Measurements from ENCODE around the gene WNK4.
A peak's percentile ranks its signal among the peaks of the same experiment; 100 is the strongest.
"Not testable (repeated sequence)": the region's sequence is repeated elsewhere in the genome, so short reads cannot be mapped to it uniquely, and the experiment has no call there.

Gene WNK4

DNA sequence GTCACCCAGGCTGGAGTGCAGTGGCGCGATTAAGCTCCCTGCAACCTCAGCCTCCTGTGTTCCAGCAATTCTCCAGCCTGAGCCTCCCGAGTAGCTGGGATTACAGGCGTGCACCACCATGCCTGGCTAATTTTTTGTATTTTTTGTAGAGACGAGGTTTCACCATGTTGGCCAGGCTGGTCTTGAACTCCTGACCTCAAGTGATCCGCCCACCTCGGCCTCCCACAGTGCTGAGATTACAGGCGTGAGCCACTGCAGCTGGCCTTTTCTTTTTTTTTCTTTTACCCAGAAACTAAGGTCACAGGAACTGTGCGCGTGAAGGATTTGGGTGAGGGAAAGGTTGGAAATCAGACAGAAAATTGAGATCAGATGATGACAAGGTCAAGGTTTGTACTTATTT is 10.4 kb upstream of the WNK4 start:
- not testable (repeated sequence) for DNase-seq

GRCh38 chr17:42772945-42773289 is 7.5 kb upstream of the WNK4 start:
- no peak for DNase-seq

DNA sequence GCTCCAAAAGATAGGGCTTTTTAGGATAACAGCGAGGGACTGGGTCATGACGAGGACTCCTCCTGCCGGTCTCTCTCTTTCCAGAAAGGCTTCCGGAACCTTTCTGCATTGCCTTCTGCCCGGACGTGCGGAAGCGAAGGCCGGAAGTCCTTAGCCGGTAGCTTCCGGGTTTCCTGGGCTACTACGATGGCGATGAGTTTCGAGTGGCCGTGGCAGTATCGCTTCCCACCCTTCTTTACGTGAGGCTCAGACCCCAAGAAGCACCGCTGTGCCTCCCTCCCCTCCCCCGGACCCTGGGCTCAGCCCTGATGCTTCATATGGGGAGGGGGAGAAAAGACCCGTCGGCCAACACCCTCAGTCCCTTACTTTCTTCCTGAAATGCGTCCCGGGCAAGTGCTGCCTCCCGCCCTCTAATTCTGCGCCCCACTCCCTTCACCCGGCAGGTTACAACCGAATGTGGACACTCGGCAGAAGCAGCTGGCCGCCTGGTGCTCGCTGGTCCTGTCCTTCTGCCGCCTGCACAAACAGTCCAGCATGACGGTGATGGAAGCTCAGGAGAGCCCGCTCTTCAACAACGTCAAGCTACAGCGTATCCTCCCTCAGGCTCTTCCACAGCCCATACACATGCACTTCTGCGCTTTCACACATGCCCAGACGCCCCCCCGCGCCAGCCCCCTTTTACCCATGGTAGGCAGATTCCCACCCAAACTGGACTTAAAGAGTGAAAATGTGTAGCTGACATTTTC is 6.9 kb upstream of the WNK4 start, which contains the start of gene VPS25:
Gene VPS25, plus strand, starts transcription at position 160 of the 746 bp plus-strand sequence. Its CDS starts 27 bp downstream, at position 187.
- DNase-seq: peak in 55 of 56 donors; percentile 18 to 86 (median 69)

- no peak for DNase-seq
Measured at GRCh38 chr17:42774066-42774745, 6.2 kb upstream of the WNK4 start.

DNA sequence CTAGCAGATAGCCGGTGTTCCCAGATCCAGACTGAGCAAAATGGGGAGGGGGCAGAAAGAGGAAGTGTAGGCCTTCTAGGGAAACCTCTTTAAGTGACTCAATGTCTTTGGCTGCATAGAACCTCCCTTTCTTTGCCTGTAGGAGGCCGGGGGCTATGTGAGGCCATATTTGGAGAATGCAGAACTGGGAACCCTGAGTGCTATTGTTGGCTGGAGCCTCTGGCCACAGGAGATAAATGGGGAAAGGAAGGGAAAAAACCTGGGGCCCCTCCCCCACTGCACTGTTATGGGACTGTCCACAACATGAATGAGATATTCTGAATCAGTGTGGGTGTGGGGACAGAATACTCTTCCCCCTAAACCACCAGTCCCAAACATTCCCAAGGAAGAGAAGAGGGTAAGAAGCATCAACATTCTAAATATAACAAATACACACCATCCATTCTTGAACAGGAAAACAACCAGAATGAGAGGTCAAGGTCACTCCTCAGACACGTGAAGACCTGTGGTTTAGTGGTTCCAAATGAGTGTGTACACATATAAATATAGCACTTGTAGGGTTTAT is 4.8 kb upstream of the WNK4 start:
- DNase-seq: no peak

DNA sequence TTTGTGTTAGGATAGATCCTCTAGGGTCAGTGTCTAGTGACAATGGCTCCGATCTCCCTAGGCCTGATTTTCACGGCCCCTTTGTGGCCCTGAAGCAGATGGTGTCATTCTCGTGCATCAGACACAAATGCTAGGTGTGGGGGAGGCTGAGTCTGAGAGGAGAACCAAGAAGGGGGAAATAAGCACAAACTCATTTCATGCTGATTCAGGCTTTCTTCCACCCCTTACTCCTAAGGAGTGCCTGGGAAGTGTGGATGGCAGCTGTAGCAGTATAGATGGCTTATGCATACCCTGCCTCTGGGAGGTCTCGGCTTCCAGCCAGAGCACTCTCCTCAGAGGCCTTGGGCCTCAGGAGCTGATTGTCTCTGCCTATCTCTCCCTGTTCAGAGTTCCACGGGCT is 1.8 kb upstream of the WNK4 start:
- no peak for DNase-seq

DNA sequence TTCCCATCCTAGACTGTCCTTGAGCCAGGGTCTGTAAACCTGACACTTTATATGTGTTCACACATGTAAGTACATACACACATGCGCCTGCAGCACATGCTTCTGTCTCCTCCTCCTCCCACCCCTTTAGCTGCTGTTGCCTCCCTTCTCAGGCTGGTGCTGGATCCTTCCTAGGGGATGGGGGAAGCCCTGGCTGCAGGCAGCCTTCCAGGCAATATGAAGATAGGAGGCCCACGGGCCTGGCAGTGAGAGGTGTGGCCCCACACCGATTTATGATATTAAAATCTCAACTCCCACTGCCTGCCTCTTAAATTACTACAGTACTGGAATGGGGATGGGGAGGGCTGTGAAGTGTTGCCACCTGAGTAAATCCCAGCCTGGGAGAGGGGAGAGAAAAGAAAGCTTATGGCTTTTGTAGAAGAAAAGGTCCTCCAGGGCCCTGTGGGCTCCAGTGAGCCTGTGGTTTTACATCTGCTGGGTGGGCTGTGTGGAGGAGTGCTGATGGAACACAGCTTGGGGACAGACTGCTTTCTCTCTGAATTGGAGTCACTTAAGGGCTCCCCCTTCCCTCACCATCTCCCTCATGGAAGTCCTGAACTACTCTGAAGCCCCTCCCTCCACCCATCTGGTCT is 990 bp upstream of the WNK4 start:
- no peak for DNase-seq

DNA sequence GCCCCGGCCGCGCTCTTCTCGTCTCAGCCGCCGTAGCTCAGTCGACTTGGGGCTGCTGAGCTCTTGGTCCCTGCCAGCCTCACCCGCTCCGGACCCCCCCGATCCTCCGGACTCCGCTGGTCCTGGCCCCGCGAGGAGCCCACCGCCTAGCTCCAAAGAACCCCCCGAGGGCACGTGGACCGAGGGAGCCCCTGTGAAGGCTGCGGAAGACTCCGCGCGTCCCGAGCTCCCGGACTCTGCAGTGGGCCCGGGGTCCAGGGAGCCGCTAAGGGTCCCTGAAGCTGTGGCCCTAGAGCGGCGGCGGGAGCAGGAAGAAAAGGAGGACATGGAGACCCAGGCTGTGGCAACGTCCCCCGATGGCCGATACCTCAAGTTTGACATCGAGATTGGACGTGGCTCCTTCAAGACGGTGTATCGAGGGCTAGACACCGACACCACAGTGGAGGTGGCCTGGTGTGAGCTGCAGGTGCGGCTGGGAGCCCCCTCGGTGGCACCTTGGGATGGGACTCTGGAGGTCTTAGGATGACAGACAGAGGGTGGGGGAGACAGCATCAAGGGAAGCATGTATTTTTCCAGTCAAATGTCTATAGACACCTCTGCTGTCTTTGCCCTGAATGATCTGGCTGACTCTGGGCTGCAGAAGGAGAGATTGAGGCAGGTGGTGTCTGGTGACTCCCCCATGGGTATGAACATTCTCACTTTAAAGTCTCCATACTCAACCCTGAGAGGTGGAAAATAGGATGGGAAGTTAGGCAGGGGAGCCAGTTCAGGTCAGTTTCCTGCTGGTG is 635 bp downstream of the WNK4 start:
- no peak for DNase-seq

DNA sequence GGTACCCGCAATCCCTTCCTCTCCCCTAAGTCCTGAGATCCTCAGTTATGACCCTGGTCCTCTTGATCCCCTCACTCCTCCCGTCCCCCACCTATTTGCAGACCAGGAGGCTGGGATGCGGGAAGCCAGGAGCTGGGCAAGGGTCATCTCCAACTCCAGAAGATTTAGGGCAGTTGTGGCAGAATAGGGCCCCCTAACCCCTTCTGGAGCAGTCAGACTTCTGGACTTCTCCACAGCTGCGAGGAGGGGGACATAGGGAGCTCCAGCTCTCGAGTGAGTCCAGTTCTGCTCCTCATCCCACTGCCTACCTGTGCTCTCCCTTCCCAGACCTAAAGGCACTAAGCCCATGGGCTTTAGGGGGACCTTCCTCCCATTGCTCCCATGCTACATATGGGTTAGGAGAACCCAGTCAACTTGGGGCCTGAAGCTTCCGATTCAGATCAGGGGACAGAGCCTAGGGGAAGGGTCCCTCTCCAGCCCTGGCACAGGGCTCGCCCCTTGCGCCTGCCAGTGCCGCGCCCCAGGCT is 1.3 kb downstream of the WNK4 start:
- DNase-seq: no peak

- DNase-seq: peak in 2 of 56 donors; percentile 13 to 33
Measured at GRCh38 chr17:42782166-42783061, 2.0 kb downstream of the WNK4 start.

DNA sequence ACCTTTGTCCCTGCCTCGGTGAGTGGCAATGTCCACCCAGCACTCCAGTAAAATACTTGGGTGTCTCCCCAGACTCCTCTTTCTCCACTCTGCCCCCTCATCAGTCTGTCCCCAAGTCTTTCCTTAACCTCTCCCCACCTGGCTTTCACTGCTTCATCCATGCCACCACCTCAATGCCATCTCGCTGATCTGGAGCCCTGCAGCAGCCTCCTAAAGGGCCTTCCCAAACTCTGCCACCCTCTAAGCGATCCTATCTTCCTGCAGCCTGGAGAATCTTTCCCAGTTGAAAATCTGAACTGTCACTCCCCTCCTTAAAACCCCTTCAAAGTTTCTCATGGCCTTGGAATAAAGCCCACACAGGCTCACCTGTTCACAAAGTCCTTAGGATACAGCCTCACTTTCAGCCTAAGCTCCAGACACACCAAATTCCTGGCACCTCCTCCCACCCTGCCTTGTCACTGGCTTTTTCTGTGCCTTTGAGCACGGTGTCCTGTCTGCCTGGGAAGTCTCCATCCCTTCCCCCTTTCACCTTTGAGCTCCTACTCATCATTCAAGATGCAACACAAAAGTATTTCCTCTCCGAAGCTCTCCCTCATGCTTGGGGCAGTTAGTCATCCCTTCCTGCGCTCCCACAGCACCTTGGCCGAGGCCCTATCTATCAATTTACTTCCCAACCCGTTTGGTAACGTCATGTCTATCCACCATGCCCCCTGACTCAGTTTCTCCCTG is 2.8 kb downstream of the WNK4 start:
- DNase-seq: no peak

DNA sequence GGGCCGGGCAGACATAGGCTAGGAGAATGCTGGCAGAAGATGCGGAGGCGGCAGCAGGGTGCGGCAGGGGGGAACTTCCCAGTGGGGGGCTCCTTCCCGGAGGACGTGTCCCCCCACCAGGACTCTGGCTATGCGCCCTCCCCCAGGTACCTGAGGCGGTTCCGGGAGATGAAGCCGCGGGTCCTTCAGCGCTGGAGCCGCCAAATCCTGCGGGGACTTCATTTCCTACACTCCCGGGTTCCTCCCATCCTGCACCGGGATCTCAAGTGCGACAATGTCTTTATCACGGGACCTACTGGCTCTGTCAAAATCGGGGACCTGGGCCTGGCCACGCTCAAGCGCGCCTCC is 3.4 kb downstream of the WNK4 start:
- no peak for DNase-seq

GRCh38 chr17:42784409-42784808 is 4.0 kb downstream of the WNK4 start:
- DNase-seq: no peak

DNA sequence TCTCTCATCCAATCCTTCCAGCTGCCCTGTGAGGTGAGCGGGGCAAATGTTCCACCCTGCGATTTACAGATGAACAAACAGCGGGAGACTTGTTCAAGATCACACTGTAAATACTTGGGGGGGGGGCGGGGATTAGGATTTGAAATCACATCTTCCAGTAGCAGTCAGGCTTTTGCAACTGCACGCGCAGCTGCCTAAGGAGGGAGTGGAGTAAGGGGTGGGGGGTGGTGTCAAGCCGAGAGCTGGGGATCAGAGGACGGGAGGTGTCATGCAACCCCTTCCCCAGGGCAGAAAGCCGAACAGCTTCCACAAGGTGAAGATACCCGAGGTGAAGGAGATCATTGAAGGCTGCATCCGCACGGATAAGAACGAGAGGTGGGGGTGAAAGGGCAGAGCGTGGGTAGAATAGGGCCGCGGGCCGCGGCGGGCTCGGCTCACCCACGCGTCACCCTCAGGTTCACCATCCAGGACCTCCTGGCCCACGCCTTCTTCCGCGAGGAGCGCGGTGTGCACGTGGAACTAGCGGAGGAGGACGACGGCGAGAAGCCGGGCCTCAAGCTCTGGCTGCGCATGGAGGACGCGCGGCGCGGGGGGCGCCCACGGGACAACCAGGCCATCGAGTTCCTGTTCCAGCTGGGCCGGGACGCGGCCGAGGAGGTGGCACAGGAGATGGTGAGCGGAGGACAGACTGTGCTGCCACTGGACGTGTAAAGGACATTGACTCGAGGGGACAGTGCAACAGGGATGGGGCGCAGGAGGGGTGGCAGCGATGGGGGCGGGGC is 4.6 kb downstream of the WNK4 start:
- DNase-seq: no peak

- DNase-seq: no peak
Measured at GRCh38 chr17:42787266-42787665, 6.9 kb downstream of the WNK4 start.

DNA sequence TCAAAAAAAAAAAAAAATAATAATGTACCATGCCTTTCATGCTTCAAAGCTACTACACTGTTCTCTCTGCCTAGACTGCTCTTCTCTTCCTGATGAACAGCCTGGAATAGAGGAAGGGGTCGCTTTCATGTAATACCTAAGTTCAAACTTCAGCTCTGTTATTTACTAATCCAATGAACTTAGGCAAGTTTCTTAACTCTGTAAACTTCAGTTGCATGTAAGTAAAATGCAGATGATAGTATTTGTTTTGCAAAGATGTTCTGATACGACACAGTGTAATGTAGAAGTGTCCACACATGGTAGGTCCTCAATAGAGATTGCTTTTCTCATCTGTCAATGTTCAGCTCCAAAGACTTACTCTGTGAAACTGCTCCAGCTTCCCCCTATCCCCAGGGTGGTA is 11.5 kb downstream of the WNK4 start:
- no peak for DNase-seq

DNA sequence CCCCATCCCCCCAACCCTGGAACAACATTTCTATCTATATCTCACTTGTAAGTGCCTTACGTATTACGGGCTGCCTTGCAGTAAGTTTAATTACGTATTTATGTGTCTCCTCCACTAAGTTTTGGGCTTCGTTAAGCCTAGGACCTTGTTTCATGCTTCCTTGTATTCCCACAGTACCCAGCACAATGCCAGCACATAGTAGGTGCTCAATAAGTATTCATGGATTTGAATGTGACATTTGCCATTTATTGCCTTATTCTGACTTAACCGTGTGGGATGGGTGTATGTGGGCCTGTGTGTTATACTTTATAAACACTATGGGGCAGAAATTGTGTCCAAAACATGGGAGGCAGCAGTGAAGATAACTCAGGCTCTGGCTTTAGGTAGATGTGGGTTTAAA is 12.1 kb downstream of the WNK4 start:
- no peak for DNase-seq

GRCh38 chr17:42795061-42795460 is 14.7 kb downstream of the WNK4 start:
- DNase-seq: no peak

GRCh38 chr17:42795465-42795864 is 15.1 kb downstream of the WNK4 start:
- DNase-seq: no peak
